Prostate gland (tissue), 2 donors: ENCODE data around the gene LMTK3.

ENCODE experiments used
- CTCF ChIP-seq, 4 experiments: fragments of 200-600 bp in 2 of 4; fragments of 450-650 bp in 2 of 4; sonication (generic) in 2 of 4; IDR thresholded peaks; 1 replicate in 3 of 4; 2 replicates in 1 of 4; pipeline ENCODE4 v1.5.1; 2016 to 2019; ENCODE audit warnings: antibody characterized with exemption in 4 of 4, mild to moderate bottlenecking in 2 of 4, moderate library complexity in 2 of 4
- POLR2A ChIP-seq: fragments of 450-650 bp; IDR thresholded peaks from one replicate; pipeline ENCODE4 v1.6.1; 2016; ENCODE audit warnings: antibody characterized with exemption, mild to moderate bottlenecking

GRCh38 chr19:48442116-48443035 lies 69.3 kb downstream of the LMTK3 start:
- TF ChIP-seq CTCF (IDR thresholded peaks at IDR 0.05): no peak
- no peak for TF ChIP-seq POLR2A
